GM21576 (cell line): Measurements from ENCODE around the gene PGP.

Experiments used
- ATAC-seq: cut with Tn5 transposase; IDR thresholded peaks from one replicate; pipeline ENCODE4 v1.9.1; 2021; ENCODE audit warnings: mild to moderate bottlenecking, moderate library complexity; ENCODE audit not compliant: unreplicated experiment

PGP gene

DNA sequence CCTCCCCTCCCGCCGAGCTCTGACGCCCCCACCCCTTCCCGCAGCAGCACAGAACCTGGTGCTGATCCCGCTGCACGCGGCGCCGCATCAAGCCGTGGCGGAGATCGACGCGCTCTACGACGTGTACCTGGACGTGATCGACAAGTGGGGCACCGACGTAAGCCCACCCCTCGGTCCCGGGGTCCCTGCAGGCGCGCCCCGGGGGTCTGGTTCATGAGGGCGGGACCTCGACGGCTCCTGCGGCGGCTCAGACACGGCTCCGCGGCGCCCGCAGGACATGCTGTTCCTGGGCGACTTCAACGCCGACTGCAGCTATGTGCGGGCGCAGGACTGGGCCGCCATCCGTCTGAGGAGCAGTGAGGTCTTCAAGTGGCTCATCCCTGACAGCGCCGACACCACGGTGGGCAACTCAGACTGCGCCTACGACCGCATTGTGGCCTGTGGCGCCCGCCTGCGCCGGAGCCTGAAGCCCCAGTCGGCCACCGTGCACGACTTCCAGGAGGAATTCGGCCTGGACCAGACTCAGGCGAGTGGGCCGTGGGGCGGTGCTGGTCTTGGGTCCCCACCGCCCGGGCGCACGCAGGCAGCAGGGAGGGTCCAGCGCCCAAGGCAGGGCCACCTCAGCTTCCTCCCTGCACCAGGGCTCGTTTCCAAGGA, 23.0 kb upstream of the PGP start:
- no peak for ATAC-seq

DNA sequence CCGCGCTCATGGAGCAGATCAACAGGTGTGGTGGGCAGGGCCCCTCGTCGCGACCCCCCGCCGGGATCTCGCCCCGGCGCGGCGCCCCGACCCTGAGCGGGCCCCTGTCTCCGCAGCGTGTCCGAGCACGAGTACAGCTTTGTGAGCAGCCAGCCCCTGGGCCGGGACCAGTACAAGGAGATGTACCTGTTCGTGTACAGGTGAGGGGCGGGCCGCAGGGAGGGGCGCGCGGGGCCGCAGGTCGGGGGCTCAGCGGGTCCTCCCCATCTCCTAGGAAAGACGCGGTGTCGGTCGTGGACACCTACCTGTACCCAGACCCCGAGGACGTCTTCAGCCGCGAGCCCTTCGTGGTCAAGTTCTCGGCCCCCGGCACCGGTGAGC, 22.5 kb upstream of the PGP start:
- ATAC-seq, result no peak

- no peak for ATAC-seq
Measured at GRCh38 chr16:2236337-2237101, 21.9 kb upstream of the PGP start, which contains the start of gene DNASE1L2. Gene DNASE1L2 (plus strand): TSS chr16:2236444. CDS start chr16:2236817, 373 bp downstream.

DNA sequence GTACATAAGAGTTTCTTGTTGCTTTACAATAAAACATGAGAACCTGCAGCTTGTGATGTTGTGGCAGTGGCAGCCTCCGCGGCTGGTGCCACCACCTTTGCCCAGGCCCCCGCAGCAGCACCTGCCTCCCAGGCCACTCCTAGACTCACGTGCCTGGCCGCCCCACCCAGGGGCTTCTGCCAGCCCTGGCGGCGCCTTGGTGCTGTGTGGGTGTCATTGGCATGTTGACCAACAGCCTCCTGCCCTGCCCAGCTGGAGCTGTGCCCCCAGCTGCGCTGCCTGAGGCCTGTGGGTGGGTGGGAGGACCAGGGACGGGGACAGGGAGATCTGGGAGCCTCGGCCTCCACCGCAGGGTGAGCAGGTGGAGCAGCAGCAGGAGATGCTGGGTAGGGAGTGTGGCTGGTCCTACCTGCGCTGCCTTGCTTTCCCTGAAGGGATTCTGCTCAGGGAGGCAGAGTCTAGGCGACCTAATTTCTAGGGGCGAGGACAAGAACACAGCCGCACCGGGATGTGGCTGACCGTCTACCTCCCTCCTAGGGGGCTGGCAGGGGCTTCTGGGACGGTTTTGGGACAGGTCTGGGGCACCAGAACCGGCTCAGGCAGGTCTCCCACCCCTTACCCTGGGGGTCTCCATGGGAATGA, 21.2 kb upstream of the PGP start:
- no peak for ATAC-seq

GRCh38 chr16:2235234-2235651, 20.6 kb upstream of the PGP start:
- no peak for ATAC-seq

DNA sequence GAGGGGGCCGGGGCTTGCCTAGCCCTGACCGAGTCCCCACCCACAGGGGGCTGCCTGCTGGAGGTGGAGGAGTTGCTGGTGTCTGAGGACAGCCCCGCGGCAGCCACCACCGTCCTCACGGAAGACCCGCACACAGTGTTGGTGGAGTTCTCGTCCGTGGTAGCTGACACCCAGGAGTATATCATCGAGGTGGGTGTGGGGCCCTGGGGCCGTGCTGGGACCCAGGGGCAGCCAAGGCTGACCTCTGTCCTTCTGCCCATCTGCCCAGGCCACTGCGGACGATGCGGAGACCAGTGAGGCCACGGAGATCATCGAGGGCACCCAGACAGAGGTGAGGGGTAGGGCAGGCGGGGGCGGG, 20.2 kb upstream of the PGP start:
- no peak for ATAC-seq

DNA sequence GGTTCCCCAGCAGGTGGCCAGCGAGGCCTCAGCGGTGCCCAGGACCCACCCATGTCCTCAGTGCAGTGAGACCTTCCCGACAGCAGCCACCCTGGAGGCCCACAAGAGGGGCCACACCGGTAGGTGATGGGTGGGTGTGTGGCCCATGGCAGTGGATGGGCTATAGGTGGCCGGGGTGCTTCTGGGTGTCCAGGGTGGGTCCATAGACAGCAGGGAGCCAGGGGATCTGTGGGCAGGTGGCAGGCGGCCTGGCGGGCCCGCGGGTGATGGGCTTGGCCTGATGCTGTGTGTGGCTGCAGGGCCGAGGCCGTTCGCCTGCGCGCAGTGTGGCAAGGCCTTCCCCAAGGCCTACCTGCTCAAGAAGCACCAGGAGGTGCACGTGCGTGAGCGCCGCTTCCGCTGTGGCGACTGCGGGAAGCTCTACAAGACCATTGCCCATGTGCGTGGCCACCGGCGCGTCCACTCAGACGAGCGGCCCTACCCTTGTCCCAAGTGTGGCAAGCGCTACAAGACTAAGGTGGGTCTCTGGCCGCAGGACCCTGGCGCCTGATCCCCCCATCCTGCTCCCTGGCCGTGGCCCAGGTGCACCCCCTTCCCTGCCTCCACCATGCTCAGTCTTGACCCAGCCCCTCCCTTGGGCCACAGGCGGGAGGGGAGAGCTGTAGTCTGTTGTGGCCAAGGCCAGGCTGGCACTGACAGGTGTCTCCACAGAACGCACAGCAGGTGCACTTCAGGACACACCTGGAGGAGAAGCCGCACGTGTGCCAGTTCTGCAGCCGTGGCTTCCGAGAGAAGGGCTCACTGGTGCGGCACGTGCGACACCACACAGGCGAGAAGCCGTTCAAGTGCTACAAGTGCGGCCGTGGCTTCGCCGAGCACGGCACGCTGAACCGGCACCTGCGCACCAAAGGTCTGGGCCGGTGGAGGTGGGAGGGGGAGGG, 19.5 kb upstream of the PGP start:
- ATAC-seq, result no peak

DNA sequence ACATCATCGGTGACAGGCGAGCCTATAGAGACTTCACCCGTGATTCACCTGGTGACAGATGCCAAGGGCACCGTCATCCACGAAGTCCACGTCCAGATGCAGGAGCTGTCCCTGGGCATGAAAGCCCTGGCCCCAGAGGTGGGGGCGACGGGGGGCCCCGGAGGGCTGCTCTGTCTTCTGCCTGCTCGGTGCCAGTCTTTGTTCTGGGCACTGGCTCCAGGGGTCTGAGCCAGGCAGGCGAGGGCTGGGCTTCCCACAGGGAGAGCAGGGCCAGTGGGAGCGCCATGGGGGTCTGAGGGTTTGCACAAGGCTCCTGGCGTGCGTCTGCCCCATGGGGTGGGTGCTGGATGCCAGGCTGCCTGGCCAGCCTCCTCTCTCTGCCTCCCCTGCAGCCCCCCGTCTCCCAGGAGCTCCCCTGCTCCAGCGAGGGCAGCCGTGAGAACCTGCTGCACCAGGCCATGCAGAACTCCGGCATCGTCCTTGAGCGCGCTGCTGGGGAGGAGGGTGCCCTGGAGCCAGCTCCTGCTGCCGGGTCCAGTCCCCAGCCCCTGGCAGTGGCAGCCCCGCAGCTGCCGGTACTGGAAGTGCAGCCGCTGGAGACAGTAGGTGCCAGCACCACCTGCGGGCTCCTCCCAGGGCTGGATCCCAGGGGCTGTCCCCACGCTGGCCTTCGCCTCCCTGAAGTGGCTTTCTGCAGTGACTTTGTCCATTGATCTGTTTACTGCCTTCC, 18.6 kb upstream of the PGP start:
- no peak for ATAC-seq

GRCh38 chr16:2232094-2232990, 17.7 kb upstream of the PGP start:
- no peak for ATAC-seq

GRCh38 chr16:2231016-2231931, 16.6 kb upstream of the PGP start:
- ATAC-seq, result no peak

DNA sequence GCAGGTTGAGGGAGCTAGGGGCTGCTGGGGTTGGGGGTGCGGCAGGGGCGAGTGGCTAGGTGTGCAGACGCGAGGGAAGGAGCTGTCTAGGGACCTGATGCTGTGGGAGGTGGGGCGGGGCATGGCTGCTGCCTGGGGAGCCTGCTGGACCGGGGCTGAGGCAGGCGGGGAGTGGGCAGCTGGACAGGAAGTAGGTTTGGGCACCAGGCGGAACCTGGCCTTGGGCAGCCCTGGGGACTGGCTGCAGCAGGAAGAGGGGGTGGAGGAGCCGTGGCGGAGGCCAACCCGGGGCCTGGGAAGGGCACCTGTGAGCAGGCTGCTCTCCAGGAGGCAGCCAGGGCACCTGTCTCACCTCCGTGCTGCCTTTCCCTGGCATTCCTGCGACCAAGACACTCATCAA, 15.7 kb upstream of the PGP start:
- ATAC-seq, result no peak

DNA sequence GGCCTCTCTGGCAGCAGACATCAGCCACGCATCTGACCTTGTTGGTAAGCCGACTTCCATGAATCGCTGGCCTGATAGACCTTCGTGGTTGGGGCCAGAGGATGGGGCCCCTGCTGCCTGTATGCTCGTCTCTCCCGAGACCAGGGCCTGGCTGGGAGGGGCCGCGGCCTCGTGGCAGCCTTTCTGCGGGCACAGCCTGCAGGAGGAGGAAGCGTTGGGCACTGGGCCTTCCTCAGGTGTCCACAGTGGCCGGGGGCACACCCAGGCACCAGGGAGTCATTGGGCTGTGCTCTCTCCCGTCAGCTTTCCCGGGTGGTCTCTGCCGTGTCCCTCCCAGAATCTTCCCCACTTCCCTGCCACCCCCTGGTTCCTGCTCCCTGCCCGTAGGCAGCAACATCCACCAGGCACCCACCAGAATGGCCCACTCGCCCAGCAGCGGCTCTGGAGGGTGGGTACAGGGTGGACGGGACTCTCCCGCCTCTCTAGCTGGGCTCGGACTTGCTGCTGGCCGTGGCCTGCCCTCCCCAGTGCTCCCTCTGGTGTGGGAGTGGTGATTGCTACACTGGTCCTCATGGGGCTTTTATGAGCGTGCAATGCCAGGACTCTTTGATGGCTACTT, 15.1 kb upstream of the PGP start:
- no peak for ATAC-seq

DNA sequence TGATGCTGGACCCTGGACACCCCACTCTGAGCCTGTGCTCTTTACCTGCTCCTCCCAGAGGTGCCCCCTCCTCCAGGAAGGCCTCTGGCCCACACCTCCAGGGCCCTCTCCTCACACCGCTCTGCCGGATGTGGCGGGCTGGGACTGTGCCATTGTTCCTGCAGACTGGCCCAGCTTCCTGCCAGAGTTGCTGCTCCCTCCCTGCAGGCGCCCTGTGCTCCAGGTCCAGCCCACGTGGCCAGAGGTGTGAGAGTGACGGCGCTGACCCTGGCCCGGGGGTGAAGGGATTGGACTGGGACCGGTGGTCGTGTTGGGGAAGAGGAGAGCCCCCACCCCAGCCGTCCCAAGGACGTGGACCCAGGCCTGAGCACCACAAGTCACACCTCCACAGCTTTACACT, 14.5 kb upstream of the PGP start:
- ATAC-seq, result no peak

GRCh38 chr16:2228161-2228824, 13.7 kb upstream of the PGP start:
- ATAC-seq, result no peak

DNA sequence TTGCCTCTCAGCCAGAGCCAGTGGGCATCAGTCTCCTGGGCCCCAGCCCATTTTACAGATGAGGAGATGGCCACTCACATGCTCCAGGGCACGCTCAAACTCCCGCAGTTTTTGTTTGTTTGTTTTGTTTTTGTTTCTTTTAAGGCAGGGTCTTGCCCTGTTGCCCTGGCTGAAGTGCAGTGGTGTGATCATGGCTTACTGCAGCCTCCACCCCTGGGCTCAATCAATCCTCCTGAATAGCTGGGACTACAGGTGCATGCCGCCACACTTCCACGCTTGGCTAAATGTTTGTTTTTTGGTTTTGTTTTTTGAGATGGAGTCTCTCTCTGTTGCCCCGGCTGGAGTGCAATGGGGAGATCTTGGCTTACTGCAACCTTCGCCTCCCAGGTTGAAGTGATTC, 12.3 kb upstream of the PGP start:
- no peak for ATAC-seq

- no peak for ATAC-seq
Measured at GRCh38 chr16:2226245-2226793, 11.7 kb upstream of the PGP start.

DNA sequence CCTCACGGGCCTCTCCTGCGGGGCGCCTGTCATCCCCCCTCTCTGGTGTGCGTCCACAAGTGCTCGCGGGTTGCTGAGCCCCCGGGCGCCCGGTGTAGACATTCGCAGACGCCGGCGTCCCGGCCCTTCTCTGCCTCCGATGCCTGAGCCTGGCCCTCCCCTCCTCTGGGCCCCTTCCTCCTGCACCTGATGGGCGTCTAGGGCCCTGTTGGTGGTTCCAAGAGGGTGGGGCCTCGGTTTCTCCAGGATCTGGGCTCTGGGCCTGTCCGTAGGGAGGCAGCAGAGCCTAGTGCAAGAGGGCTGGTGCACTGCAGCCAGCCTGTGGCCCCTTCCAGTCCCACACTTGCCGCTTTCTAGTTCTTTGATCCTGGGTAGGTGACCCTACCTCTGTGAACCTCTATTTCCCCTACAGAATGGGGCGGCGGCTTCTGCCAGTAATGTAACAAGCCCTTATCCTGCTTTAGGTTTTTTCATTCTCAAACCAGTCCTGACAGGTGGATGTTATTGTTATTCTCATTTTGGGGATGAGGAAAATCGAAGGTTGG, 9.4 kb upstream of the PGP start:
- ATAC-seq, result peak; percentile 16
